ENCODE measurements around the gene PROK1.

DNA sequence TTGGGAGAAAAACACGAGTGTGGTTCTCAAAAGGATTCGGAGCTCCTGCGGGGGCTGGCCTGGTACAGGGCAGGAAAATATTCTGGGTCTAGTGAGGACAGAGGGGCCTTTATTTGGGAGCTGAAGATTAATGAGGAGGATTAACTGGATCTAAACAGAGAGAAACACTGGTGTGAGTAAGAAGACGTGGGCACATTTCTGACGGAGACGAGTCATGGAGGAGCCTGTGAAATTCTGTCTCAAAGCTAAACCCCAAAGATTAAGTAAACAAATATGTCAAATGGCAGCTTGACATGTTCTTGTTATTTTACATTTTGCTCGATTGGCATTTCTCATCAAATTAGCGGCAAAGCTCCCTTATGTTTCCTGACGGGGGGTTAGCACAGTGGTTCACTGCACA, 12.8 kb downstream of the PROK1 start:
- TF ChIP-seq, protein P1, sequence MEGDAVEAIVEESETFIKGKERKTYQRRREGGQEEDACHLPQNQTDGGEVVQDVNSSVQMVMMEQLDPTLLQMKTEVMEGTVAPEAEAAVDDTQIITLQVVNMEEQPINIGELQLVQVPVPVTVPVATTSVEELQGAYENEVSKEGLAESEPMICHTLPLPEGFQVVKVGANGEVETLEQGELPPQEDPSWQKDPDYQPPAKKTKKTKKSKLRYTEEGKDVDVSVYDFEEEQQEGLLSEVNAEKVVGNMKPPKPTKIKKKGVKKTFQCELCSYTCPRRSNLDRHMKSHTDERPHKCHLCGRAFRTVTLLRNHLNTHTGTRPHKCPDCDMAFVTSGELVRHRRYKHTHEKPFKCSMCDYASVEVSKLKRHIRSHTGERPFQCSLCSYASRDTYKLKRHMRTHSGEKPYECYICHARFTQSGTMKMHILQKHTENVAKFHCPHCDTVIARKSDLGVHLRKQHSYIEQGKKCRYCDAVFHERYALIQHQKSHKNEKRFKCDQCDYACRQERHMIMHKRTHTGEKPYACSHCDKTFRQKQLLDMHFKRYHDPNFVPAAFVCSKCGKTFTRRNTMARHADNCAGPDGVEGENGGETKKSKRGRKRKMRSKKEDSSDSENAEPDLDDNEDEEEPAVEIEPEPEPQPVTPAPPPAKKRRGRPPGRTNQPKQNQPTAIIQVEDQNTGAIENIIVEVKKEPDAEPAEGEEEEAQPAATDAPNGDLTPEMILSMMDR (conservative IDR thresholded peaks at IDR 0.05; ENCODE audit: low read length): no peak
- TF ChIP-seq EZH2phosphoT487 (IDR thresholded peaks at IDR 0.05; ENCODE audit: borderline replicate concordance, low read depth, low read length): no peak

Data from OCI-LY7 (cell line).